H9 (cell line): Measurements from ENCODE around the gene EPM2A. TPM values are rescaled to one million over a fixed set of nuclear protein-coding genes. Genes with fewer than 3 reads are reported as not detected.

Source experiments
- DNase-seq: peaks from one replicate; pipeline ENCODE4 v3.0.0-alpha.2; 2017
- H2AFZ ChIP-seq: one replicate; pipeline ENCODE4 v1.6.1; 2013; ENCODE audit warnings: mild to moderate bottlenecking, low read length, control low read depth, moderate library complexity
- H2AK5ac ChIP-seq: 2 replicates; pipeline ENCODE4 v1.6.1; 2013; ENCODE audit warnings: low read length, control low read depth, mixed read lengths; ENCODE audit not compliant: insufficient read length
- H2BK120ac ChIP-seq: one replicate; pipeline ENCODE4 v1.6.1; 2013; ENCODE audit warnings: low read depth, mild to moderate bottlenecking, low read length, control low read depth, inconsistent platforms; ENCODE audit not compliant: poor library complexity, severe bottlenecking
- H2BK12ac ChIP-seq: 2 replicates; pipeline ENCODE4 v1.6.1; 2013; ENCODE audit warnings: low read length, control low read depth, mixed read lengths, low read depth; ENCODE audit not compliant: insufficient read length
- H2BK15ac ChIP-seq: 2 replicates; pipeline ENCODE4 v1.6.1; 2013; ENCODE audit warnings: low read depth, low read length, control low read depth
- H2BK20ac ChIP-seq: one replicate; pipeline ENCODE4 v1.6.1; 2013; ENCODE audit warnings: low read depth, mild to moderate bottlenecking, low read length, control low read depth, inconsistent platforms; ENCODE audit not compliant: poor library complexity, severe bottlenecking
- H2BK5ac ChIP-seq: 2 replicates; pipeline ENCODE4 v1.6.1; 2013; ENCODE audit warnings: low read length, control low read depth, mixed read lengths; ENCODE audit not compliant: insufficient read length
- H3K14ac ChIP-seq: 2 replicates; pipeline ENCODE4 v1.6.1; 2013; ENCODE audit warnings: low read length, control low read depth; ENCODE audit not compliant: insufficient read depth
- H3K18ac ChIP-seq: 2 replicates; pipeline ENCODE4 v1.6.1; 2013; ENCODE audit warnings: low read depth, mild to moderate bottlenecking, mixed read lengths, low read length, control low read depth; ENCODE audit not compliant: insufficient read length
- H3K23ac ChIP-seq: 2 replicates; pipeline ENCODE4 v1.6.1; 2013; ENCODE audit warnings: low read length, control low read depth, mixed read lengths, low read depth; ENCODE audit not compliant: insufficient read length
- H3K23me2 ChIP-seq: 2 replicates; pipeline ENCODE4 v1.6.1; 2013; ENCODE audit warnings: low read depth, mild to moderate bottlenecking, mixed read lengths, low read length, control low read depth; ENCODE audit not compliant: insufficient read length, poor library complexity, severe bottlenecking
- H3K27ac ChIP-seq: 2 replicates; pipeline ENCODE4 v1.5.1; 2013; ENCODE audit warnings: low read length, control low read depth, mixed read lengths, low read depth; ENCODE audit not compliant: insufficient read length
- H3K27me3 ChIP-seq: 2 replicates; pipeline ENCODE4 v1.6.1; 2013; ENCODE audit warnings: low read length, control low read depth, inconsistent platforms; ENCODE audit not compliant: insufficient read depth
- H3K4ac ChIP-seq: 2 replicates; pipeline ENCODE4 v1.6.1; 2013; ENCODE audit warnings: low read depth, mild to moderate bottlenecking, control low read depth, inconsistent platforms, low read length, moderate library complexity
- H3K4me1 ChIP-seq: 2 replicates; pipeline ENCODE4 v1.6.1; 2013; ENCODE audit warnings: low read length, control low read depth, inconsistent platforms; ENCODE audit not compliant: insufficient read depth
- H3K4me2 ChIP-seq: 2 replicates; pipeline ENCODE4 v1.6.1; 2013; ENCODE audit warnings: low read length, control low read depth, mixed read lengths; ENCODE audit not compliant: insufficient read length, insufficient read depth
- H3K56ac ChIP-seq: 2 replicates; pipeline ENCODE4 v1.6.1; 2013; ENCODE audit warnings: low read depth, mild to moderate bottlenecking, mixed read lengths, low read length, control low read depth; ENCODE audit not compliant: insufficient read length
- H3K79me1 ChIP-seq: 2 replicates; pipeline ENCODE4 v1.6.1; 2013; ENCODE audit warnings: low read depth, mild to moderate bottlenecking, moderate library complexity, low read length, control low read depth, inconsistent platforms; ENCODE audit not compliant: insufficient read depth, poor library complexity, severe bottlenecking
- H3K79me2 ChIP-seq: 2 replicates; pipeline ENCODE4 v1.6.1; 2013; ENCODE audit warnings: low read length, control low read depth, inconsistent platforms; ENCODE audit not compliant: insufficient read depth
- H3K9ac ChIP-seq: 2 replicates; pipeline ENCODE4 v1.6.1; 2013; ENCODE audit warnings: low read length, control low read depth, mixed read lengths; ENCODE audit not compliant: insufficient read length; ENCODE audit errors: extremely low read depth
- H3K9me3 ChIP-seq: one replicate; pipeline ENCODE4 v1.6.1; 2013; ENCODE audit warnings: low read depth, low read length, inconsistent platforms; ENCODE audit not compliant: control insufficient read depth
- H3T11ph ChIP-seq: one replicate; pipeline ENCODE4 v1.6.1; 2013; ENCODE audit warnings: mild to moderate bottlenecking, low read length, control low read depth, inconsistent platforms
- H4K20me1 ChIP-seq: one replicate; pipeline ENCODE4 v1.6.1; 2013; ENCODE audit not compliant: control insufficient read depth, insufficient read length, insufficient read depth
- H4K5ac ChIP-seq: 2 replicates; pipeline ENCODE4 v1.6.1; 2013; ENCODE audit warnings: low read depth, mild to moderate bottlenecking, mixed read lengths, low read length, control low read depth; ENCODE audit not compliant: insufficient read length
- H4K8ac ChIP-seq: replicated peaks from 2 replicates; pipeline ENCODE4 v1.6.1; 2013; ENCODE audit warnings: low read length, control low read depth, mixed read lengths, low read depth; ENCODE audit not compliant: insufficient read length
- H4K91ac ChIP-seq: 2 replicates; pipeline ENCODE4 v1.6.1; 2013; ENCODE audit warnings: low read depth, mild to moderate bottlenecking, moderate library complexity, mixed read lengths, low read length, control low read depth; ENCODE audit not compliant: insufficient read length
- H3K27ac Mint-ChIP-seq, 3 experiments: 2 replicates in 2 of 3; 3 replicates in 1 of 3; pipeline ENCODE4 v1.8.0; 2020 to 2021; ENCODE audit warnings: mixed read lengths in 3 of 3, mild to moderate bottlenecking in 1 of 3, moderate library complexity in 1 of 3
- H3K27me3 Mint-ChIP-seq: 2 replicates; pipeline ENCODE4 v1.8.0; 2021; ENCODE audit warnings: low read depth, mild to moderate bottlenecking, moderate library complexity, mixed read lengths
- H3K36me3 Mint-ChIP-seq, 3 experiments: 2 replicates in 2 of 3; 3 replicates in 1 of 3; pipeline ENCODE4 v1.8.0; 2020 to 2021; ENCODE audit warnings: low read depth in 3 of 3, mixed read lengths in 3 of 3; ENCODE audit not compliant: insufficient read depth in 1 of 3
- H3K4me1 Mint-ChIP-seq, 2 experiments: 2 replicates each; pipeline ENCODE4 v1.8.0; 2020; ENCODE audit warnings: mixed read lengths in 2 of 2
- H3K4me3 Mint-ChIP-seq, 2 experiments: 2 replicates in 1 of 2; 3 replicates in 1 of 2; pipeline ENCODE4 v1.8.0; 2020 to 2021; ENCODE audit warnings: mild to moderate bottlenecking in 2 of 2, mixed read lengths in 2 of 2, moderate library complexity in 1 of 2
- H3K9me3 Mint-ChIP-seq, 2 experiments: 2 replicates in 1 of 2; 3 replicates in 1 of 2; pipeline ENCODE4 v1.8.0; 2020; ENCODE audit warnings: mild to moderate bottlenecking in 2 of 2, mixed read lengths in 2 of 2, moderate library complexity in 1 of 2
- WGBS: extraction: QIAGEN DNeasy Blood & Tissue Kit; methylation state at CpG from one replicate; pipeline ENCODE4 v1.1.7; 2013; ENCODE audit warnings: missing lambda C conversion rate, low lambda C conversion rate, mixed read lengths; ENCODE audit not compliant: insufficient read length; ENCODE audit errors: extremely low coverage; 5-methylcytosine and 5-hydroxymethylcytosine counted together
- total RNA-seq: library from RNA; stranded (reverse); gene quantifications from 2 replicates; pipeline ENCODE4 v1.2.1, GENCODE V29; 2021
- TF ChIP-seq, protein P1 (sequence below): fragments of 200-600 bp; sonication (generic); conservative IDR thresholded peaks from 3 replicates; pipeline ENCODE4 v1.8.0; 2021; ENCODE audit warnings: antibody characterized with exemption, mild to moderate bottlenecking

EPM2A gene
- total RNA-seq, 1 experiment from 2014 or later = 8.2 TPM

- Histone ChIP-seq H4K20me1 (no peaks in the 10 kb centered on the region), H3K18ac (no peak overlapping the region), H3K4me1 (no peaks in the 10 kb centered on the region), H3K27ac (no peak overlapping the region), H3K23ac (no peak overlapping the region), H2BK120ac (no peak overlapping the region), H2BK15ac (no peak overlapping the region), H3K14ac (no peak overlapping the region), H3K9ac (no peak overlapping the region), H3K9me3 (no peaks in the 10 kb centered on the region), H2BK12ac (no peak overlapping the region), H3K79me2 (no peaks in the 10 kb centered on the region), H4K5ac (no peak overlapping the region), H4K91ac (no peak overlapping the region), H2BK20ac (no peak overlapping the region), H2BK5ac (no peak overlapping the region), H3K56ac (no peak overlapping the region), H3K79me1 (no peaks in the 10 kb centered on the region), H3T11ph (no peak overlapping the region), H3K4ac (no peak overlapping the region), H3K4me2 (no peak overlapping the region), H2AFZ (no peak overlapping the region), H4K8ac (no peak overlapping the region), H2AK5ac (no peak overlapping the region), H3K27me3 (no peaks in the 10 kb centered on the region), H3K23me2 (no peaks in the 10 kb centered on the region)
- Mint-ChIP-seq H3K4me1 (peaks cover under 1 to 3% of the 10 kb centered on the region in 2 experiments; a peak in 3 of 4 replicates), H3K36me3 (peaks cover 0 to 2% (median 0%) of the 10 kb centered on the region in 3 experiments; a peak in 2 of 7 replicates), H3K27ac (no peak overlapping the region), H3K27me3 (no peaks in the 10 kb centered on the region; the same call in 1 of the 2 replicates), H3K9me3 (peaks cover 2 to 9% of the 10 kb centered on the region in 2 experiments; a peak in 4 of 5 replicates), H3K4me3 (no peak overlapping the region)
- no peak for DNase-seq
- TF ChIP-seq, protein P1, sequence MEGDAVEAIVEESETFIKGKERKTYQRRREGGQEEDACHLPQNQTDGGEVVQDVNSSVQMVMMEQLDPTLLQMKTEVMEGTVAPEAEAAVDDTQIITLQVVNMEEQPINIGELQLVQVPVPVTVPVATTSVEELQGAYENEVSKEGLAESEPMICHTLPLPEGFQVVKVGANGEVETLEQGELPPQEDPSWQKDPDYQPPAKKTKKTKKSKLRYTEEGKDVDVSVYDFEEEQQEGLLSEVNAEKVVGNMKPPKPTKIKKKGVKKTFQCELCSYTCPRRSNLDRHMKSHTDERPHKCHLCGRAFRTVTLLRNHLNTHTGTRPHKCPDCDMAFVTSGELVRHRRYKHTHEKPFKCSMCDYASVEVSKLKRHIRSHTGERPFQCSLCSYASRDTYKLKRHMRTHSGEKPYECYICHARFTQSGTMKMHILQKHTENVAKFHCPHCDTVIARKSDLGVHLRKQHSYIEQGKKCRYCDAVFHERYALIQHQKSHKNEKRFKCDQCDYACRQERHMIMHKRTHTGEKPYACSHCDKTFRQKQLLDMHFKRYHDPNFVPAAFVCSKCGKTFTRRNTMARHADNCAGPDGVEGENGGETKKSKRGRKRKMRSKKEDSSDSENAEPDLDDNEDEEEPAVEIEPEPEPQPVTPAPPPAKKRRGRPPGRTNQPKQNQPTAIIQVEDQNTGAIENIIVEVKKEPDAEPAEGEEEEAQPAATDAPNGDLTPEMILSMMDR = no peak
- no CpG with 5 or more reads among the region's 2 CpGs for WGBS
These were observed 9.3 kb upstream of the EPM2A start for GRCh38 chr6:145744619-145745018.
